NCI-H1417 treated with DMSO at 0.1 percent for 48 hours (cell line): ENCODE data around the gene PTPA.
"Not testable (repeated sequence)": the region's sequence is repeated elsewhere in the genome, so short reads cannot be mapped to it uniquely, and the experiment has no call there.

Experiments used
- DNase-seq: peaks from one replicate; lab custom pipeline; 2025; lab: John Stamatoyannopoulos, UW

The PTPA gene

DNA sequence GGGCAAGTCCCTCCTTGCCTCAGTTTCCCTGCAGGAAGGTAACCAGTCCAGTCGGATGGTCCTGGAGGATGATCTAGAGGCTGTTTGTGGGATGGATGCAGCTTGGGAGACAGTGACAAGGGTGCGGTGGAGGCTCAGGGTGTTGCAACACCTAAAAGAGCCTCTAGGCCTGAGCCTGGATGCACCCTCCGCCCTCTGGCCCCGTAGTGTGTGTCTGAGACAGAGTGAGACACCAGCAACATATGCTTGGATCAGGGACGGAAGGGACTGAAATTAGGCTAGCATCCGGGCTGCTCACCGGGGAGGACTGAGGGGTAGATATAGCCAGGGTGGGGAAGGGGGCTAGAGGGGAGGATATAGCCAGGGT, 1.7 kb upstream of the PTPA start:
- no peak for DNase-seq

DNA sequence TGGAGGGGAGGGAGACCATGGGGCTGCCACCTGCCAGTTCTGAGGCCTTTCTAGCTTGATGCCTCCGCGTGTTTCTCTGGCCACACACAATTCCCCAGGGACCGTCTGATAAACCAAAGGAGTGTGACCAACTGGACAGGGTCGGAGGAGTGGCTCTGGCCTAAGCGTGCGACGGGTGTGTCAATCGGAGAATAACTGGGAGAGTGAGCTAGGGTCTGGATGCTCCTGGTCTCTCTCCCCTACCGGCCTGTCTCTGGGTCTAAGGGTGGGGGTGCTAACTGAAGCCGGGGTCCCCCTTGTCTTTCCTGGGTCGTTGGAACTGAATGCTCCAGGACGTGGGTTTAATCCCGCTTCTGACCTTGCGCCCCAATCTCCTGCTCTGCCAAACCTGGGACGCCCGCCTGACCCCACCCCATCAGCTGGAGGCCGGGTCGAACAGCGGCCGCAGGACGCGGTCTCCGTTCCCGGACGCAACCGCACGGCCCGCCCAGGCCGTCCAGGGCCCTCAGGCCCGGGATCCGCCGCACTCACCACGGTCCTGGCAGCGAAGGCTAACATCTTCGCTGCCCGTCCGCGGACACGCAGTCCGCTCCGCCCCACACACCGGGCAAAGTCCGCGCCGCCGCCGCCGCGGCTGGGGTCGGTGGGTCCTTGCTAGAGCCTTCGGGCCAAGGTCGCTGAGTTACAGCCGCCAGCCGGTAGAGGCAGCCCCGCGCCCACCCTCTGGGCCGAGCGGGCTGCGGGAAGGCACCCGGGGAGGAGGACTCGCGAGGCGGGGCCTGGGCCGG, 1.1 kb upstream of the PTPA start:
- no peak for DNase-seq

DNA sequence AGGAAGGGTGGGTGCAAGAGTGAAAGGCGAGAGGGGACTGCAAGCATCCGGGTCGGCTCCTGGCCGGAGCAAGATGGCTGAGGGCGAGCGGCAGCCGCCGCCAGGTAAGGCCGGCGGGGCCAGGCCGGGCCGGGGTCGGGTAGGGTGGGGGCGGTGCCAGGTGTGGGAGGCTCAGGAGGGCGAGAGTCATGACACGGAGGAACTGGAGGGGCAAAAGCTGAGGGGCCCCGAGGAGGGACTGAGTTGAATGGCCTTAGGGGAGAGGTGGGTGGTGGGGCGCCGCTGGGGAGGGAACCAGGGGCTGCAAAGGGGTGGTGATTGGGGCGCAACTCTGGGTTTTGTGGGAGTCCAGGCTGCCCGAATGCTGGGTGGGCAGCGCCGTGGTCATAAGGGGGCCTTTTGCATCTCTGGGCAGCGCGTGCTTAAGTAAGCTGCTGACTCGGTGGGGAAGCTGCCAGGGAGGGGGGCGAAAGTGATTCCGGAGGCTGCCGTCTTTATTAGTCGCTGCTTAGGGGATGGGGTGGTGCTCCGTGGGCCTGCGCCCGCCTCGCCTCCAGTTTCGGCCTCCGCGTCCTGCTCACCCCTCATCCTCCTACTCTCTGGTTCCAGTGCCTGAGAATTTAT, 425 bp downstream of the PTPA start:
- DNase-seq = no peak

DNA sequence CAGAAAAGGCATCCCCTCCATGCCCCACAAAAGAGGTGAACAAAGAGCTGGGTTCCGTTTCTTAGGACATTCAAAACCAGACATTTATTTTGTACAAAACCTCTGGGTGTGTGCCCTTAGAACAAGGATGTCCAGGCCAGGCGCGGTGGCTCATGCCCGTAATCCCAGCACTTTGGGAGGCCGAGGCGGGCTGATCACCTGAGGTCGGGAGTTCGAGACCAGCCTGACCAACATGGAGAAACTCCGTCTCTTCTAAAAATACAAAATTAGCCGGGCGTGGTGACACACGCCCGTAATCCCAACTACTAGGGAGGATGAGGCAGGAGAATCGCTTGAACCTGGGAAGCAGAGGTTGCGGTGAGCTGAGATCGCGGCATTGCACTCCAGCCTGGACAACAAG, 1.3 kb downstream of the PTPA start:
- DNase-seq = not testable (repeated sequence)

DNA sequence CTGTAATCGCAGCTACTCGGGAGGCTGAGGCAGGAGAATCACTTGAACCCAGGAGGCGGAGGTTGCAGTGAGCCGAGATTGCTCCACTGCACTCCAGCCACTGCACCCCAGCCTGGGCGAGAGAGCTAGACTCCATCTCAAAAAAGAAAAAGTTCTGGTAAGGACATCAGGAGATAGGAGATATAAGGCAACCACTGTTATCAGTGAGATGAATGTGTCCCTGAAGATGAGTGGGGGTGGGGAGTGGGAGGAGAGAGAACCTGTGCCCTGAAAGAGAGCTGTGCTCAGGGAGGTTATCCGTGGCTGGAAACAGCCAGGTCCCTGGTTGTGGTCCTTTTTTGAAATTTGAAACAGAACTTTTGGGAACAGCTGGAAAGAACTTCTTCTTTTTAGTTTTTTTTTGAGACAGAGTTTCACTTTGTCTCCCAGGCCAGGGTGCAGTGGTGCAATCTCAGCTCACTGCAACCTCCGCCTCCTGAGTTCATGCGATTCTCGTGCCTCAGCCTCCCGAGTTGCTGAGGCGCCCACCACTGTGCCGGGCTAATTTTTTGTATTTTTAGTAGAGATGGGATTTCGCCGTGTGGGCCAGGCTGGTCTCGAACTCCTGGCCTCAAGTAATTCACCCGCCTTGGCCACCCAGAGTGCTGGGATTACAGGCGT, 2.6 kb downstream of the PTPA start:
- DNase-seq = no peak

DNA sequence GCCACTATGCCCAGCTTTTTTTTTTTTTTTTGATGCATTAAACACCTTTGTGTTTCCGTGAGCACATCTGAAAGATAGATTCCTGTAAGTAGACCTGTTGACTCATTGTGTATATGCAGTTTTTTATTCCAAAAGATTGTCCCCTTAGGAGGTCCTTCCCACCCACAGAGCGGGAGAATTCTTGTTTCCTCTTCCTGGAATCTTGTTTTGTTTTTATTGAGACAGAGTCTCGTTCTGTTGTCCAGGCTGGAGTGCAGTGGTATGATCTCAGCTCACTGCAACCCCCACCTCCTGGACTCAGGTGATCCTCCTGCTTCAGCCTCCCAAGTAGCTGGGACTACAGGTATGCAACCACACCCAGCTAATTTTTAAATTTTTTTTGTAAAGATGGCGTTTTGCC, 7.6 kb downstream of the PTPA start:
- no peak for DNase-seq

DNA sequence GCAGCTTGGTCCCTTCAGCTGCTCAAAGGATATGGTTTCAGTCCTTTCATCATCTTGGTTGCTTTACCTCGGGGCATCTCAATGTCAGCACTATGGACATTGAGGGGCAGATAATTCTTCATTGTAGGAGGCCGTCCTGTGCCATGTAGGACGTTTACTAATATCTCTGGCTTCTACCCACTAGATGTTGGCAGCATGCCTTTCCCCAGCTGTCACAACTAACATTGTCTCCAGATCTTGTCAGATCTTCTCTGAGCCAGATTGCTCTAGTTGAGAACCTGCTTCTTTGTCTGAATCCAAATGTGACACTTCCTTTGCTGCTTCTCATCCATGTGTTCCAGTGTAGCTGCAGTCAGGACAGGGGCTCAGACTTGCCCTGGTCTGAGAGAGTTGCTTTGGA, 10.3 kb downstream of the PTPA start:
- no peak for DNase-seq

DNA sequence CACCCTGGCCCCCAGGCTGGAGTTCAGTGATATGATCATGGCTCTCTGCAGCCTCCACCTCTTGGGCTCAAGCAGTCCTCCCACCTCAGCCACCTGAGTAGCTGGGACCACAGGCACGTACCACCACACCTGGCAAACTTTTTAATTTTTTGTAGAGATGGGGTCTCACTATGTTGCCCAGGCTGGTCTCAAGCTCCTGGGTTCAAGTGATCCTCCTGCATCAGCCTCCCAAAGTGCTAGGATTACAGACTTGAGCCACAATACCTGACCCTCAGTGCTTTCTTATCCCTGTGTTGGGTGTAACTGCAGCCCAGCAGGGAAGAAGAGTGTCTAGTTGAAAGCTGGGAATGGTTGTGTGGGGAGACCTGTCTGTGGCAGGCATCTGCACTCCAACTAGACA, 10.9 kb downstream of the PTPA start:
- DNase-seq = no peak

DNA sequence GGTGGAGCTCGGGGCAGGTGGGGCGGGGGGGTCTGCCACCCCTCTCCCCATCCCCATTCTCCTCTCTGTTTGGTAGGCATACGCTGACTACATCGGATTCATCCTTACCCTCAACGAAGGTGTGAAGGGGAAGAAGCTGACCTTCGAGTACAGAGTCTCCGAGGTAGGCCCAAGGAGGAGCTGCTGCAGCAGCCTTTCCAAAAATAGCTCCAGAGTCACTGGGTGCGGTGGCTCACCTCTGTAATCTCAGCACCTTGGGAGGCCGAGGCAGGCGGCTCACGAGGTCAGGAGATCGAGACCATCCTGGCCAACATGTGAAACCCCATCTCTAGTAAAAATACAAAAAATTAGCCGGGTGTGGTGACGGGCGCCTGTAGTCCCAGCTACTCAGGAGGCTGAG, 11.8 kb downstream of the PTPA start:
- not testable (repeated sequence) for DNase-seq

DNA sequence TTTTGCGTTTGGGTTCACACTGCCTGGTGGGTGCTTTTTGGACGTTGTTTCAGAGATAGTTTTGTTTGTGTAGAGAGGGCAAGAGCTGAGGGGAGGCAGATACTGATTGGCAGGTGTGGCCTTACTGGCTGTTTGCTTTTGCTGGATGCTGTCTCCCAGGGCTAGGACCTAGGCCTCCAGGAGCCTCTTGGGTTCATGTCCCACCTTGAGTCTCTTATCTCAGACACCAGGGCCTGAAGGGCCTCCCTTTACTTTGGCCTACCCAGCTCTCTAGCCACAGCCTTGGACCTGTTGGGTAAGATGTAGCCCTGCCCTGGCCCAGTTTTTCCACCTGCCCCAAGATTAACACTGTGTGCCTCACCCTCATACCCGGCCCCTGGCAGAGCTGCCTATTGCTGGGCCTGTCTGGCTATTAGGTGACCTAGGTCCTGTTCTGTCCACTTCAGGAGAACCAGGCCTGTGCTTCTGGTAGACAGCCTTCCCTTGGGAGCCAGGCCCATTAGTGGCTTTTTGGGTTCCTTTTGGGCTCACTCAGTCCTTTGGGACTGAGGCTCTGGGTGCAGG, 13.4 kb downstream of the PTPA start:
- DNase-seq = no peak

DNA sequence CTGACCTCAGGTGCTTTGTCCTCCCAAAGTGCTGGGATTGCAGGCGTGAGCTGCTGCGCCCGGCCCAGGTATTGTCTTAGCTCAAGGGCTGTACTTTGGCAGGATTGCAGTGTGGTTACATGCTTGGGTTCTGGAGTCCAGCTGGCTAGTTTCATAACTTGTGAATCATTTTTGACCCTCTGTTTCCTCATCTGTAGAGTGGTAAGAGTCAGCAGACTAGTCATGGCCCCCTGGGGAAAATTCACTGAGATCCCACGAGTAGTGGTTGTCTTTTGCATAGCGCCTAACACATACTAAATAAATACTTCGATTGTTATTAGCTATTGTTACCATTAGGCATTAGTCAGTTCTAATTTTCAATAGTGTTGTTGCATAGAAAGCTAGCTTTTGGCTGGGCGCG, 14.3 kb downstream of the PTPA start:
- DNase-seq = no peak

DNA sequence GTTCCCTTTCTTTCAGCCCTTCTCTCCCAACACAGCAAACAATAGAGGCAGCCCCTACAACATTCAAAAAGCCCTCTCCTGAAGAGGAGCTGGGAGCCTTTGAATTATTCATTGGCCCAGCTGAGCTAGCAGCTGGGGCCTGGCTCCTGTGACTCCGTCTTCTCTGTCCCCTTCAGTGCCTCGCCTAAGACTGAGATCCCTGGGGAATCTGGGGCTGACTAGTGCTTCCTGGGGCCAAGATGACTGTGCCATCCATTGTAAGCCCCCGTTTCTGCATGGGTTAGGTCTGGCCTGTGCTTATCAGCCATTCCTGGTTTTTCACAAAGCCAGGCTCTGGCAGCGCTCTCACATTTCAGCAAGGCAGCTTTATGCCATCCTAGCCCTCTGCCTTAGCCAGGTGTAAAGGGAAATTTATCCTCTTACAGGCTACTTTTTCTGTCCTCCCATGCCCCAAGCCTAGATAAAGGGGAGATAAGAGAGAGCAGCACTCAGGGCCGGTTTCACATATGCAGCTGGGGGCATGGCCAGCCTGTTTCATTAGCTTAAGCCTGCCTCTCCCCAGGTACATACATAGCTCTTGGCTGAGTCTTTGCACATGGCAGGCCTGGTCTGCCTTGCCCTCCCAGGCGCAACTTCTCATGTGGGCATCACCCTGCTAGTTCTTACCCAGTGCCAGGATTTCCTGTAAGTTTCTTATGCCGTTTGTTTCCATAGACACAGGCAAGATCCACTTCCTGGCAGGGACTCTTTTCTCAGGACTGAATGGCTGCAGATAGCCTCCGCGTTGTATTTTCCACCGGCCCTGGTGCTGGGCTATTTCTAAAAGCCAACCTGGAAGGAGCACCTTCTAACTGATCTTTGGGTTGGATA, 15.8 kb downstream of the PTPA start:
- DNase-seq = no peak

DNA sequence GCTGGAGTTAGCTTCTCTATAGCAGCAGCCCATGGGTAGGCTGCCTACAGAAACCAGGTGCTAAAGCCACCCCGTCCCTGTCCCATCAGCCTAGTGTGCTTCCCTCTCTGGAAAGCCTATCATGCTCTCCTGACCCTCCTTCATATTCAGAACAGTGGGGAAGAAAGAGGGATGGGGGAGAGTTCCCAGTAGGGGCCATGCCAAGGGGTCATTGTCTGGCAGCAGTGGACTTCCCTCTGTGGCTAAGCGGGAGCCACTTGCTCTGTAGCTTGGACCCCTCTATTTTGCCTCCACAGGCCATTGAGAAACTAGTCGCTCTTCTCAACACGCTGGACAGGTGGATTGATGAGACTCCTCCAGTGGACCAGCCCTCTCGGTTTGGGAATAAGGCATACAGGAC, 17.5 kb downstream of the PTPA start:
- no peak for DNase-seq

DNA sequence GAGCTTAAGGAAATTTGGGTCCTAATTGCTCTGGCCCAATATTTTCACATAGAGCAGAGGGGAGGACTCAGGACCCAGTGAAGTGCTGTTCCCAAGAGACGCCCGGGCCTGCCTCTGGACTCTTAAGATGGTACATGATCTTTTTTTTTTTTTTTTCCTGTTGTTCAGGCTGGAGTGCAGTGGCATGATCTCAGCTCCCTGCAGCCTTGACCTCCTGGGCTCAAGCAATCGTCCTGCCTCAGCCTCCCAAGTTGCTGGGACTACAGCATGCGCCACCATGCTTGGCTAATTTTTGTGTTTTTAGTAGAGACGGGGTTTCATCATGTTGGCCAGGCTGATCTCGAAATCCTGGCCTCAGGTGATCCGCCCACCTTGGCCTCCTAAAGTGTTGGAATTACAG, 19.1 kb downstream of the PTPA start:
- DNase-seq = not testable (repeated sequence)

DNA sequence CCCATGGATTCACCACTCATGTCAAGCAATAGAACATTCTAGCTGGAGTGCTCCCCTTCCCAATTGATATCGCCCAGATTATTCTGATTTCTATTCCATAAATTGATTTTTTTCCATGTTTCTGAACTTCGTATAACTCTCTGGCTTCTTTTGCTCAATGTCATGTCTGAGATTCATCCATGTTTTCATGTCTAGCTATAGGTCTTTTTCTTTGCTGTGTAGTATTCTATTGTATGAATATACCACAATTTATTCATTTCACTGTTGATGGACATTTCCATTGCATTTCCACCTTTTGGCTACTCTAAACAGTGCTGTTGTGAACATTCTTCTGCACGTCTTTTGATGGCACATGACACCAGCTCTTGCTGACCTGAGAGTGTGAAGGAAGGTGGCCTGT, 19.6 kb downstream of the PTPA start:
- DNase-seq = no peak

DNA sequence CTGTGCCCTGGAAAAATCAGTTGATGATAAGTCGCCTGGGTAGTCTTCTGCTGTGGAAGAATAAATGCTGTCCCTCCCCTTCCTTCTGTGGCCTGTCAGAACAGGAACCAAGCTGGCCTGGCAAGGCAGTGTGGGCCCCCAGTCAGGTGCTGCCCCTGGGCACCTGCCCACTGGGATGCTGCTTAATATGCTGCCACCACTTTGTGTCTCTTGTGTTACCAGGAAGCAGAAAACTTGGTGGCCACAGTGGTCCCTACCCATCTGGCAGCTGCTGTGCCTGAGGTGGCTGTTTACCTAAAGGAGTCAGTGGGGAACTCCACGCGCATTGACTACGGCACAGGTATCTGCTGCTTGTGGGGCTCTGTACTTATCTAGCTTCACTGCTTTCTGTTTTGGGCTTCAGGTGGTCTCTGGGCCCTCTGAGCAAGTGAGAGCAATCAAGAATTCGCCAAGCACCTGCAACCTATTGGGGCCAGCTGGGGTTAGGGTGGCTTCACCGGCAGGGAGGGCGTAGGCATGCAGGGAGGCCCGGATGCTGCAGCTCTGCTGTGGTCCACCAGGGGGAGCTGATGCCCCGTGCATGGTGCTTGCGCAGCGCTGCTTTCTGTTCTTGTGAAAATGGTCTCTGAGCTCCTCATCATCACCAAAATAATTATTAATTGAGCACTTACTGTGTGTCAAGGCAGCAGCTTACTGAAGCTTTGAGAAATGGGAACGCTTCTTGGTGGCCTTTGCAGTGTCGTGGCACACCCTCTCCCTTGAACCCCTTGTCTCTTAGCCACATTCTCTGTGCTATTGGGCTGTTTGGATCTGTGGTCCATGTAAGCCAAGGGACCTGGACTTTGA, 20.3 kb downstream of the PTPA start:
- DNase-seq = no peak

DNA sequence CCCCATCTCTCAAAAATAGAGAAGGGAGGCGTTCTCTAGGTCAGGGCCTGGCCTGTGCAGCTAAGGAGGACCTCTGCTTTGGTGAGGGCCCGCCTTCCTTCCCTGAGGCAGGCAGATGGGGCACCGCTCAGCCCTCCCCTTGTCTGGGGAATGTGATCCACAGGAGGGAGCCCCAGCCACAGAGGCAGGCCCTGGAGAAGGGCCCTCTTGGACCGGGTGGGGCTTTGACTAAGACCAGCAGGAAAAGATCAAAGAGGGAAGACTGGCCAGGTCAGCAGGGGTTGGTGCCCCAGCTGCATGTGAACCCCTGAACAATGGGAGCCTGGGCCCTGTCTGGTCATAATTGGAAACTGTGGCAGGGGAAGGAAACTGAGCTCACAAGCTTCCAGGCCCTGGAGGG, 21.9 kb downstream of the PTPA start:
- no peak for DNase-seq

DNA sequence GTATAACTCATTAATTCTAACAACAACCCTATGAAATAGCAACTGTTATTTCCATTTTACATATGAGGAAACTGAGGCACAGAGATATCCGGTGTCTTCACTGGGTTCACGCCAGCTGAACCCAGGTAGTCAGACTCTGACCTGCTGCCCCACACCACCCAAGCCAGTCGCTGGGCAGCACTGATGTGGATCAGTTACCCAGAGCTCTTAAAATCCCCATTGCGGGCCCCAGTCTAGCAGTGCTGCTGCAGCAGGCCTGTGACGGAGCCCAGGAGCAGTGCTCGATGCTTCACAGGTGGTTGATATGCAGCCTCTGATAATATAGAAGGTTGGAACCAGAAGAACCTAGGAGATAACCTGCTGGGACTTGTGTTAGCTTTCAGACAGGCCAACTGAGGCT, 24.3 kb downstream of the PTPA start:
- DNase-seq = no peak

DNA sequence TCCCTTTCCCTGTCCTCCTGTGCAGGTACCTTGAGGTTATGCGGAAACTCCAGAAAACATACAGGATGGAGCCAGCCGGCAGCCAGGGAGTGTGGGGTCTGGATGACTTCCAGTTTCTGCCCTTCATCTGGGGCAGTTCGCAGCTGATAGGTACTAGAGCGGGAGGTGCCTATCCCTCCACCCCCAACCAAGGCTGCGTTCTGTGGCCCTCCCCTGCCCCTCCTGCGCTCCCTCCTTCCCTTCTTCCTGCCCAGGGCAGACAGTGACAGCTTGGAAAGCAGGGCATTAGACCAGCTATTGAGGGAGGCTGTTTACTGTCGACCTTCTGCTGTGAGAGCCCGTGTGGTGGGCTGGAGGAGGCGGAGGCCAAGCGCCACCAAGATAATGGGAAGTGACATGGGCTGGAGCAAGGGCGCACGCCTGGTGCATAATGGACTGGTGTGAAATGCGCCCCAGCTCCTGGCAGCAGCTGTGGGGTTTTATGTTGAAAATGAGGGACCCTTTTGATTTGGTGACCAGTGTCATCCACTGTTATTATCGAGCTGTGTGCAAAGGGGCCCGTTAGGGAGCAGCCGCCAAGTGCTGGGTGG, 25.3 kb downstream of the PTPA start:
- DNase-seq = no peak

DNA sequence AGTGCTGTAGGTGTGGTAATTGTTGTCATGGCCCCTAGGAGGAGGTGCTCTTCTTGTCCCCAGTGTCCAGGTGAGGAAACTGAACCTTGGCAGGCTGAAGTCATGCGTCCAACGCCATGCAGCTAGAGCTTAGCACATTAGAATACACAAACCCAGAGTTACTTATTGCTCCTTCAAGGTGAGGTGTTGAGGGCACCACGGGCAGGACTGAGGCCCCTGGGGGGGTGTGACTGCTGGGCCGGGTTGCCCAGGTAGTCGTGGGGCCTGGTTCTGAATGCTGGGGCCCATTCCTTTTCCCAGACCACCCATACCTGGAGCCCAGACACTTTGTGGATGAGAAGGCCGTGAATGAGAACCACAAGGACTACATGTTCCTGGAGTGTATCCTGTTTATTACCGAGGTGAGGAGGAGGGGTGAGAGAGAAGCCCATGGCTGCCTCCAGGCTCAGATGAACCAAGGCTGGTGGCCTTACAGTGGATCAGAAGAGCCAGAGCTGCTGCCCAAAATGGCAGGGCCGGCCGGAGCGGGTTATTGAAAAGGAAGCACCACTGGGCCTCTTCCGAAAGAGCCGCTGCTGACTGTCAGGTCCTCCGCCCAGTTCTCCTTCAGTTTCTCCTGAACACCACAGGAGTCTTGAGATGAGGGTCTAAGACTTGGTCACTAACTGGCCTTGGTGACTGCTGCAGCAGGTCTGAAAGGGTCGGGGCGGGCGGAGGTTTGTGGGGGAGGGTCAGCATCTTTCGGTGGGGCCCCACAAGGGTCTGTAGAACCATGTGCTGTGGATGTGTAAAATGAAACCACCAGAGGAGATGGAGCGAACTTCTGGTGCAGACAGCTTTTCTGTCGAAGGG, 26.3 kb downstream of the PTPA start:
- no peak for DNase-seq
